Ishikawa (cell line): ENCODE results near the gene FTO.

Experiments
- CEBPB ChIP-seq: IDR thresholded peaks from 2 replicates; pipeline ENCODE4 v1.6.1; 2012
- CREB1 ChIP-seq: IDR thresholded peaks from 2 replicates; pipeline ENCODE4 v1.6.1; 2012; ENCODE audit warnings: low read depth
- EGR1 ChIP-seq: IDR thresholded peaks from 2 replicates; pipeline ENCODE4 v1.6.1; 2012
- EP300 ChIP-seq: IDR thresholded peaks from 2 replicates; pipeline ENCODE4 v1.6.1; 2012; ENCODE audit warnings: borderline replicate concordance
- FOXM1 ChIP-seq: IDR thresholded peaks from 2 replicates; pipeline ENCODE4 v1.6.1; 2012; ENCODE audit warnings: low read depth, borderline replicate concordance
- NFIC ChIP-seq: IDR thresholded peaks from 2 replicates; pipeline ENCODE4 v1.6.1; 2012
- RAD21 ChIP-seq: IDR thresholded peaks from 2 replicates; pipeline ENCODE4 v1.6.1; 2012; ENCODE audit warnings: low read depth
- TAF1 ChIP-seq: IDR thresholded peaks from 2 replicates; pipeline ENCODE4 v1.6.1; 2012; ENCODE audit warnings: low read depth, mild to moderate bottlenecking
- TCF12 ChIP-seq: IDR thresholded peaks from 2 replicates; pipeline ENCODE4 v1.6.1; 2012; ENCODE audit warnings: low read depth
- TEAD4 ChIP-seq: IDR thresholded peaks from 2 replicates; pipeline ENCODE4 v1.6.1; 2012
- YY1 ChIP-seq: IDR thresholded peaks from 2 replicates; pipeline ENCODE4 v1.6.1; 2012; ENCODE audit warnings: low read depth
- ZBTB7A ChIP-seq: IDR thresholded peaks from 2 replicates; pipeline ENCODE4 v1.6.1; 2012; ENCODE audit warnings: low read depth
- TF ChIP-seq, protein P1 (sequence below): IDR thresholded peaks from 2 replicates; pipeline ENCODE4 v1.6.1; 2012
- TF ChIP-seq, protein P2 (sequence below): IDR thresholded peaks from 2 replicates; pipeline ENCODE4 v1.6.1; 2012
- TF ChIP-seq, protein P3 (sequence below): IDR thresholded peaks from 2 replicates; pipeline ENCODE4 v1.6.1; 2012; ENCODE audit warnings: low read depth, mild to moderate bottlenecking

The FTO gene

DNA sequence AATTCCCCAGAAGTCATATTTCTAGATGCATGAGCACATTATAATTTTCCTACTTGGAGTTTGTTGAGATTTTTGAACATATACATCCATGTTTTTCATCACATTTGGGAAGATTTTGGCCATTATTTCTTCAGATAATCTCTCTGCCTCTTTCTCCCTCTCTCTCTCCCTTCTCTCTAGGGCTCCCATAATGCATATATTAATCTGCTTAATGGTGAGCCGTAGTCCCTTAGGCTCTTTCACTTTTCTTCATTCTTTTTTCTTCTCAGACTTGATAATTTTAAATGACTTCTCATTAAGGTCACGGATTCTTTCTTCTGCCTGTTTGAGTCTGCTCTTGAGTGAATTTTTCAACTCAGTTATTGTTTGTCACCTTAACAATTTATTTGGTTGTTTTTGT is 481.1 kb downstream of the FTO start:
- TF ChIP-seq ZBTB7A = no peak
- TF ChIP-seq RAD21 = no peak
- TF ChIP-seq FOXM1 = no peak
- TF ChIP-seq TEAD4 = no peak
- no peak for TF ChIP-seq TCF12
- TF ChIP-seq, protein P1, sequence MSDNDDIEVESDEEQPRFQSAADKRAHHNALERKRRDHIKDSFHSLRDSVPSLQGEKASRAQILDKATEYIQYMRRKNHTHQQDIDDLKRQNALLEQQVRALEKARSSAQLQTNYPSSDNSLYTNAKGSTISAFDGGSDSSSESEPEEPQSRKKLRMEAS = no peak
- TF ChIP-seq EGR1 = no peak
- no peak for TF ChIP-seq CREB1
- no peak for TF ChIP-seq TAF1
- TF ChIP-seq, protein P2, sequence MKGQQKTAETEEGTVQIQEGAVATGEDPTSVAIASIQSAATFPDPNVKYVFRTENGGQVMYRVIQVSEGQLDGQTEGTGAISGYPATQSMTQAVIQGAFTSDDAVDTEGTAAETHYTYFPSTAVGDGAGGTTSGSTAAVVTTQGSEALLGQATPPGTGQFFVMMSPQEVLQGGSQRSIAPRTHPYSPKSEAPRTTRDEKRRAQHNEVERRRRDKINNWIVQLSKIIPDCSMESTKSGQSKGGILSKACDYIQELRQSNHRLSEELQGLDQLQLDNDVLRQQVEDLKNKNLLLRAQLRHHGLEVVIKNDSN = no peak
- TF ChIP-seq EP300 = no peak
- TF ChIP-seq, protein P3, sequence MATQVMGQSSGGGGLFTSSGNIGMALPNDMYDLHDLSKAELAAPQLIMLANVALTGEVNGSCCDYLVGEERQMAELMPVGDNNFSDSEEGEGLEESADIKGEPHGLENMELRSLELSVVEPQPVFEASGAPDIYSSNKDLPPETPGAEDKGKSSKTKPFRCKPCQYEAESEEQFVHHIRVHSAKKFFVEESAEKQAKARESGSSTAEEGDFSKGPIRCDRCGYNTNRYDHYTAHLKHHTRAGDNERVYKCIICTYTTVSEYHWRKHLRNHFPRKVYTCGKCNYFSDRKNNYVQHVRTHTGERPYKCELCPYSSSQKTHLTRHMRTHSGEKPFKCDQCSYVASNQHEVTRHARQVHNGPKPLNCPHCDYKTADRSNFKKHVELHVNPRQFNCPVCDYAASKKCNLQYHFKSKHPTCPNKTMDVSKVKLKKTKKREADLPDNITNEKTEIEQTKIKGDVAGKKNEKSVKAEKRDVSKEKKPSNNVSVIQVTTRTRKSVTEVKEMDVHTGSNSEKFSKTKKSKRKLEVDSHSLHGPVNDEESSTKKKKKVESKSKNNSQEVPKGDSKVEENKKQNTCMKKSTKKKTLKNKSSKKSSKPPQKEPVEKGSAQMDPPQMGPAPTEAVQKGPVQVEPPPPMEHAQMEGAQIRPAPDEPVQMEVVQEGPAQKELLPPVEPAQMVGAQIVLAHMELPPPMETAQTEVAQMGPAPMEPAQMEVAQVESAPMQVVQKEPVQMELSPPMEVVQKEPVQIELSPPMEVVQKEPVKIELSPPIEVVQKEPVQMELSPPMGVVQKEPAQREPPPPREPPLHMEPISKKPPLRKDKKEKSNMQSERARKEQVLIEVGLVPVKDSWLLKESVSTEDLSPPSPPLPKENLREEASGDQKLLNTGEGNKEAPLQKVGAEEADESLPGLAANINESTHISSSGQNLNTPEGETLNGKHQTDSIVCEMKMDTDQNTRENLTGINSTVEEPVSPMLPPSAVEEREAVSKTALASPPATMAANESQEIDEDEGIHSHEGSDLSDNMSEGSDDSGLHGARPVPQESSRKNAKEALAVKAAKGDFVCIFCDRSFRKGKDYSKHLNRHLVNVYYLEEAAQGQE = no peak
- no peak for TF ChIP-seq NFIC

DNA sequence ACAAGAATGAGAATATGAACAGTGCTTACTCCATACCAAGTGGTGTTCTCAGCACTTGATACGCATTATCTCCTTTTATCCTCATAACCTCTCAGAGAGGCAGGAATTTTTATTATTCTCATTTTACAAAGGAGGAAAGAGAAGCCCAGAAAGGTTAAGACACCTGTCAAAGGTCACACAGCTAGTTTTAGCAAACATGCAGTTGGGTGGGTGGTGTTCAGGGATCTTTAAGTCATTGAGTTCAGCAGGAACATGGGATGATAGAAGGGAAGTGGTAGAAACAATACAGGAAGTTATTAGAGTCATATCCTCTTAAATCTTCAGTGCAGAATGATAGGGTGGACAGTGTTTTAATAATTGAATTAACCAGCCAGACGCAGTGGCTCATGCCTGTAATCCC is 487.2 kb downstream of the FTO start:
- TF ChIP-seq FOXM1 (no peak), TAF1 (no peak), CEBPB (no peak), EP300 (no peak), ZBTB7A (no peak), CREB1 (no peak), EGR1 (no peak), TCF12 (no peak), NFIC (no peak)
- TF ChIP-seq, protein P3 = no peak

DNA sequence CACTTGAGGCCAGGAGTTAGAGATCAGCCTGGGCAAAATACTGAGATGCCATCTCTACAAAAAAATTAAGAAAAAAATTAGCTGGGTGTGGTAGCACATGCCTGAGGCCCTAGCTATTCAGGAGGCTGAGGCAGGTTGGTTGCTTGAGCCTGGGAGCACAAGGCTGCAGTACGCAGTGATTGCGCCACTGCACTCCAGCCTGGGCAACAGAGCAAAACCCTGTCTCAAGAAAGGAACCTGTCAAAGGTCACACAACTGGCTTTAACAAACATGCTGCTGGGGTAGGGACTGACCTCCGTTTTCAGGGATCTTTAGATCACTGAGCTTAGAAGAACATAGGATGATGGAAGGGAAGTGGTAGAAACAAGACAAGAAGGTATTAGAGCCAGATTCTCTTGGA is 487.6 kb downstream of the FTO start:
- TF ChIP-seq, protein P2 = no peak
- no peak for TF ChIP-seq YY1

DNA sequence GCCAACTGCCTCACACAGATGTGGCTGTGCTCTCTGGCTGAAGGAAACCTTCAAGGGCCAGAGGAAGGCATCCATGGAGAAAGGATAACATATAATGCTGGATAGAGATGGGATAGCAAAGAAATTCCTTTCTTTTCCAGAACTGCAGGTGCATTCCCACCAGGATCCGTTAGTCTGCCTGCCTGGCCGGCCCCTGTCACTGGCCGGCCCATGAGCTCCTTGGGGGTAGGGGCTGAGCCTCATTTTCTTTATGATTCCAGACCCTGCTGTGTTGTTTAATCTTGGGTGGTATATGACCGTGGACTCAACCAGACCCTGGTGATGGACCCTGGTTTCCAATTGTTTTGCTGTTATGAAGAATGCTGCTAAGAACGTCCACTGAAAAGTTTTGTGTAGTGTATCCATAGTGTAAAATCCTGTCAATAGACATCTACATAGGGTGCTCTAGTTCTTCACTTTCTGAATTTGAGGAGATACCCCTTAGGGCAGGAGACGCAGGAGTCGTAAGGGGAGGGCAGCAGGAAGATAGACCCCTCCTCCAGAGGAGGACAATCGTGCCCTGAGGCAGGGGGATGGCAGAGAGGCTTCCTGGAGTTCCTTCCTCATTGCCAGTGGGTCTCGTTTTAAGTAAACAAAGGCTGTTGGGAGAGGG is 489.2 kb downstream of the FTO start:
- no peak for TF ChIP-seq CEBPB
- no peak for TF ChIP-seq TAF1
- TF ChIP-seq EGR1 = no peak
- TF ChIP-seq YY1 = no peak
- no peak for TF ChIP-seq CREB1
- TF ChIP-seq RAD21 = no peak
- TF ChIP-seq ZBTB7A = no peak
- no peak for TF ChIP-seq NFIC

DNA sequence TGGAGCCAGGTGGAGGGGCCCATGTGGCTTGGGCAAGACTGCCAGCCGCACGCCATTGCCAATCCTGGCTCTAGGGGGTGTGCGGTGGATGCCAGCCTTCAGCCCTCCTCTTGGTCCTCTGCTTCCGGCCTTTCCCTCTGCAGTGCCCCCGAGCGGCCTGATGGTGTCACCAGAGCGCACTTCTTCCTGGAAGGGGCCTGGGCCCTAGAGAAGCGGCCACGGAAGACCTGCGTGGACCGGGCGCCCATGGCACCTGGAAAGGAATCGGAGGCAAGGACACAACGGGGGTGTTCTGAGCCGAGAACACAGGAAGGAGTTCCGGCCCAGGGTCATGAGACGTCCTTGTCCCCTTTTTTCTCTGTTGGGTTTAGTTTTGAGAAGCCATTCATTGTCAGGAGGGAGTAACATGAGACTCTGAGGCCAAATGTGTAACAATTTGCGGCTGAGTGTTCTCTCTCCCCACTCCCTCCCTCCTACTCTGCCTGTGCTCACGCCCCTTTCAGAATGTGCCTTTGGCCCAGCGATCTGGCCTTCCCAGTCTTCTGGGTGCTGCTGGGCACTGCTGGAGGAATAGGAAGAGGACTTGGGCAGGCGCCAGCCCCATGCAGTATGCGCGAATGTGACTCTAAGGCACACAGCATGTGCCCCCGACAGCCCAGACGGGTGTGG is 489.8 kb downstream of the FTO start:
- TF ChIP-seq TAF1 = no peak
- peak; percentile 80 for TF ChIP-seq RAD21
- TF ChIP-seq, protein P1 = peak; percentile 10; the same call in 1 of the 2 replicates

DNA sequence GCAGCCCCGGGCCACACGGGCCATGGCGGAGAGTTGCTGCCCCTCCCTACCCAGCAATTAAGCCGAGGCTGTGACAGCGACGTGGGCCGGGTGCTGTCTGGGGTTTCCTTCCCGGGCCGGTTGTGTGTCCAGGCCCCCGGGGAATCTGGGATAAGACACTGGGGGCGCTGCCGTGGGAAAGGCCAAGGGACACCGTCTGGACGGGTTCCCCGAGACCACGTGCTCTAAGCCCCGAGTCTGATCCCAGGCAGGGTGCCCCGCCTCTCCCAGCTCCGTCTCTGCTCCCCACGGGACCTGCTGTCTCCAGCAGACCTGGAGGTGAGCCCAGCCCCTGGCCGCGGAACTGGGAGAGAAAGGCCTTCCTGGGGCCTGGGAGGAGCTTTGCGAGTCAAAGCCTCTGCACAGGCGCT is 490.4 kb downstream of the FTO start:
- TF ChIP-seq, protein P1 = 0 out of 2 replicates have a peak, but pooled peaks have one; percentile 5
- no peak for TF ChIP-seq EP300
